ENCODE results near the gene MYO1E. TPM values are rescaled to one million over a fixed set of nuclear protein-coding genes. Genes with fewer than 3 reads are reported as not detected.

The MYO1E gene
- 45.7 and 85.1 TPM in 2 replicates for total RNA-seq

DNA sequence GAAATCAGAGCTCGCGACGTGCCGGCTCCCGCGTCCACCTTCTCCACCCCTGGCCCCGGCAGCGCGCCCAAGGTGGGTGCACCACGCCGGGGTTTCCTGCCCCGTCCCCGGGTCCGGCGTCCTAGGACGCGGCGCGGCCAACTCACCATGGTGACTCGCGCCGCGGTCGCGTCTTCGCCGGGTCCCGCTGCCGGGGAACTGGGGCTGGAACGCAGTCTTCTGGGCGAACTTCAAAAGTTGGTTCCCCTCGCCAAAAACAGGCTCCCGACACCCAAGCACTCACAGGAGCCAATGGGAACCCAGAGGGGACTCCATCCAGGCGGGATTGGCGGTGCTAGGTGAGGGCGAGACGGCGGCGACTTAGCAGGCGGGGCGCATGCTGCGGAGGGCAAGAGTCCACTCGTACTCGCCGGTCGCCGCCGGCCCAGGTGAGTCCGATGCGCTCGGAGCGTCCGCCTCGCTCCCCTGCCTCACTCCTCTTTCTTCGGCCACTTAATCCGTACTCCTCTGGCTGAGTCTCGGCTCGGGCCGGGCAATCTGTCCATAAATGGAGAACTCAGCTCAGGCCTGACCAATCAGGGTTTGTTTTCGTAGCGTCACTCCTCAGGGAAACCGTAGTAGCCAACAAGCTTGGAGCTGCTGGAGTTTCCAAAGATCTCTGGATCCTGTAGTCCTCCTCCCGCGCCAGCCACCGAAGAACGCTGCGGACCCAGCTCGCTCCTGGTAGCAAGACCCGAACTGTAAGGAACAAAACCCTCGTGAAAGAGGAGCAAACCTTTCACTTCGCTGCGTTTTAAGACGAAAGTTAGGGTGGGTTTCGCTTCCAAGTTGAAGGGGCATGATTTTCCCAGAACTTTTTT, at the start of gene MYO1E:
MYO1E (minus strand) TSS at position 520 of the 860 bp plus-strand sequence; CDS start at position 149, 371 bp downstream.

DNA sequence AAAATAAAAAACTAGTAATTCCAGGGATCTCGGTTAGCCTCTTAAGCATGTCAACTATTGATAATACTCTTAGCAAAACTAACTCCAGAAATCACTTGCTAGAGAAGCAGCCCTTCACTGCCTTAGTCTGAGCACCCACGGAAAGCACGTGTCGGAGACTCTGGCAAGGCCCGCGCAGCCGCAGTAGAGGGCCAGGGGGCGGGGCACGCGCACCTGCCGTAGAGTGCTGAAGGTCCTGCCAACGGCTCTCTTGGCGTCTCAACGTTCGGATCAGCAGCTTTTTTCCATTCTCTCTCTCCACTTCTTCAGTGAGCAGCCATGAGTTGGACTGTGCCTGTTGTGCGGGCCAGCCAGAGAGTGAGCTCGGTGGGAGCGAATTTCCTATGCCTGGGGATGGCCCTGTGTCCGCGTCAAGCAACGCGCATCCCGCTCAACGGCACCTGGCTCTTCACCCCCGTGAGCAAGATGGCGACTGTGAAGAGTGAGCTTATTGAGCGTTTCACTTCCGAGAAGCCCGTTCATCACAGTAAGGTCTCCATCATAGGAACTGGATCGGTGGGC, 166.0 kb downstream of the MYO1E start, which contains the start of gene LDHAL6B:
LDHAL6B (plus strand) TSS at position 221 of the 561 bp plus-strand sequence; CDS start at position 319, 98 bp downstream.

DNA sequence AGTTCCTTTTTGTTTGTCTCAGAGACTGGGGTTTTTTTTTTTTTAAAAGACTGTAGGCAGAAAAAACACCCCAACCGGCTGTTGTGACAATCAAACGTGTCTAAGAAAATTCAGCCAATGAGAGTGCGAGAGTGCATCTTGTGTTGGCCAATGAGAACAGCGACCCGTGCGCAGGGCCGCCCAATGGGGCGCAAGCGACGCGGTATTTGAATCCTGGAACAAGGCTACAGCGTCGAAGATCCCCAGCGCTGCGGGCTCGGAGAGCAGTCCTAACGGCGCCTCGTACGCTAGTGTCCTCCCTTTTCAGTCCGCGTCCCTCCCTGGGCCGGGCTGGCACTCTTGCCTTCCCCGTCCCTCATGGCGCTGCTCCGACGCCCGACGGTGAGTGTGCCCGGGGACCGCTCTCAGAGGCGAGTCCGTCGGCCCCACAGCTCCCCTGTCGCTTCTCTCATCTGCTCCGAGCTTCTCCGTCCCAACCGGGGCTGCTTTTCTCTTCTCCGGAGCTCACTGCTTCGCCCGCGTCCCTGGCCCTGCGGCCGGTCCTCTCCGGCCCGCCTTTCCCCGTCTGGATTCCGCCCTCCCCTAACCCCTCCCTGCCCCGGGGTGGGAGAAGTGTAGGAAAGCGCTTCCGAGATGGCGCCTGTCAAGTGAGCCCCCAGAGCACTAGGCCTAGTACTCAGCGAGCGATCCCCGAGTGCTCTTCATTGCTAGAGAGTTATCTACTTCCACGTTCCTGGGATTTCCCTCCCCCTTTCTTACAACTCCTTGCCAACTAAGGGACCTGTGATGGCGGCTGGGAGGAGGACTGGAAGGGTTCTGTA, 267.5 kb downstream of the MYO1E start, which contains the start of gene CCNB2:
CCNB2 (plus strand) TSS at position 235 of the 821 bp plus-strand sequence; CDS start at position 358, 123 bp downstream.

Other genes starting within 250 kb of the MYO1E start
- gene LDHAL6B, start 166.0 kb downstream of the MYO1E start, total RNA-seq, result not detected in 2 replicates
- gene FAM81A, start 65.3 kb upstream of the MYO1E start, total RNA-seq, result under 0.01 and 0.18 TPM in 2 replicates
- gene GCNT3, start 238.9 kb upstream of the MYO1E start, total RNA-seq, result 0.14 and 0.46 TPM in 2 replicates

Measured in smooth muscle cell of bladder (primary cell).